ENCODE data around the gene OIP5. TPM values are rescaled to one million over a fixed set of nuclear protein-coding genes. Genes with fewer than 3 reads are reported as not detected.
"Not testable (repeated sequence)": the region's sequence is repeated elsewhere in the genome, so short reads cannot be mapped to it uniquely, and the experiment has no call there.

The OIP5 gene
- total RNA-seq, 4 donors from 2014 or later, result 1.4 to 5.5 (median 2.2) TPM; not detected in 1

DNA sequence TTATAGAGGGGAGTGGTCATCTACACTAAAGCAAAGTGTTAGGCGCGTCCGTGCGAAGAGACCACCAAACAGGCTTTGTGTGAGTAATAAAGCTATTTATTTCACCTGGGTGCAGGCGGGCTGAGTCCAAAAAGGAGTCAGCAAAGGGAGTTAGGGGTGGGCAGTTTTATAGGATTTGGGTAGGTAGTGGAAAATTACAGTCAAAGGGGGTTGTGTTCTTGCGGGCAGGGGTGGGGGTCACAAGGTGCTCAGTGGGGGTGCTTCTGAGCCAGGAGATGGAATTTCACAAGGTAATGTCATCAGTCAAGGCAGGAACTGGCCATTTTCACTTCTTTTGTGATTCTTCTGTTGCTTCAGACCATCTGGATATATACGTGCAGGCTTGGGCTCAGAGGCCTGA, 47.1 kb downstream of the OIP5 start:
- TF ChIP-seq POLR2A (IDR thresholded peaks at IDR 0.05) (no peak), POLR2AphosphoS5 (IDR thresholded peaks at IDR 0.05) (no peak), EP300 (IDR thresholded peaks at IDR 0.05) (no peak), CTCF (IDR thresholded peaks at IDR 0.05) (no peak)
- Histone ChIP-seq H3K36me3 (peaks cover 34% of the 10 kb centered on the region), H3K4me3 (peak overlapping the region; percentile 86), H3K9me3 (no peaks in the 10 kb centered on the region), H3K27me3 (no peaks in the 10 kb centered on the region), H3K4me1 (peaks cover 35% of the 10 kb centered on the region), H3K27ac (no peak overlapping the region)
- WGBS, result 48% methylated on average over 7 of the region's 7 CpGs
- DNase-seq (ENCODE audit: low spot score in 2 of 2), result no peak

DNA sequence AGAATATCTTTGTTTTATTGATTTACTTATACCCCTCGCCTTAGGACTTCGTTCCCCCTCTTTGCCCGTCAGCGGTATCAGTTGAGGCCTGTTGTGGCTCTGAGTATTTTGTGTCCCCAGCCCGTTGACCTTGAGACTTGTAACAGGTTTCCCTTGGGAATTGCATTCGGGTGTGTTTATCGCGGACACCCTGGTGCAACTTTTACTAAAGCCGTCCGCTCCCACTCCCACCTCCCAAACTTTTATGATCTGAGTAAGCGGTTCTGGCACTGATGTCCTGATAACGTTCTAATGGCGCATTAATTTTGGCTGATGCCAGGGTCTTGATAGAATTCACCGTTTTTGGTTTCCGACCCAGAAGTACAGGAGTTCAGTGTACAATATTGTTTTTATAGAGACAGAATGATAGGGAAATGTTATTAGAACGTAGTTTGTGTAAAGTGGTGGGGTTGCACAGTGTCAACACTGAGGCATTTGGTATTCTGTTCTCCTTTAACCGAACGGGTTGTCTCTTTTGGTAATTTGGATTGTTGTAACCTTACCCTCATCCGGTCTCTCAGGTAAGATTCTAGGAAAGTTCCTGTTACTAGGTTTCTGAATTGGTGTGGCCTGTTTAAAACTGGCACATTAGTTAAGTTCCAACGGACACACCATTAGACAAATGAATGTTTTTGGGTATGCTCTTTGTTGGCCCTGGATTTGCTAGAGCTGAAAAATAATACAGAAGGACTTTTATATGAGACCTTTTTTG, 47.8 kb downstream of the OIP5 start:
- Histone ChIP-seq H3K9me3 (no peaks in the 10 kb centered on the region), H3K4me3 (peak overlapping the region; percentile 86), H3K36me3 (peaks cover 37% of the 10 kb centered on the region), H3K4me1 (peaks cover 35% of the 10 kb centered on the region), H3K27me3 (no peaks in the 10 kb centered on the region), H3K27ac (peak overlapping the region; percentile 89)
- DNase-seq (ENCODE audit: low spot score in 2 of 2), result peak in 1 of 2 donors; percentile 62
- 1% methylated on average over 20 of the region's 20 CpGs for WGBS
- TF ChIP-seq EP300 (IDR thresholded peaks at IDR 0.05), result no peak
- TF ChIP-seq POLR2AphosphoS5 (IDR thresholded peaks at IDR 0.05), result no peak
- no peak for TF ChIP-seq CTCF (IDR thresholded peaks at IDR 0.05)
- TF ChIP-seq POLR2A (IDR thresholded peaks at IDR 0.05), result no peak

DNA sequence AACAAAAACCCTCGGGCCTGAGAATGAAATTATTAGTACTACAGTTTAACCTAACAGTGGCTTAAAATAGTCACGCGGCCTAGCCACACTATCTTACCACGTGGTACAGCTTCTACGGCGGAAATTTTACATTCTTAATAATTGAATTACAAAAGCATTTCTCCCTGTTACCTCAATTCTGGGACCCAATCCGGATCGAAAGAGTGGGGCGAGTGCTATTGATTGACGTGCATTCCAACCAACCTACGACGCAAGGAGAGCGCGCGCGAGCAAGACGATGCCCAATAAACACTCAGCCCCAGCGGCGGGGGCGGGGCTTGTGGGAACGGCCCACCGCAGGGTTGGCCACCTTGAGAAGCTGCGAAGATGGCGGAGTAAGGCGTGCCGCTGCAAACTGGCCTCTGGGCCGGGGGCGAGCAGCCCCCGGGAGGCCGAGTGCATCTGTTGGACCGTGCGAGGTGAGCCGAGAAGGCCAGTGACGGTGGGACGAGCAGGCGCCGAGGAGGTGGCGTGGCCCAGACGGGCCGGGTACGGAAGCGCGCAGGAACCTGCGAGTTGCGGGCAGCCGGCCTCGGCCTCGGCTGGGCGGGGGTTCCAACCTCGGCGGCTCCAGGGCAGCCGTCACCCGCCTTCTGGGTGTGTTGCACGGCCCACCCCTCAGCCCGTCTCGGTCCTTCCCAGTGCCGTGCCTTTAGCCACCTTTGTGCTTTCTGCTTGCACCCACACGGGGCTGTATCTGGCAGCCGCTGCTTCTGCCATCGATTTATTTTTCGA, 48.6 kb downstream of the OIP5 start:
- DNase-seq (ENCODE audit: low spot score in 2 of 2), result peak; percentile 99
- Histone ChIP-seq H3K4me1 (peaks cover 35% of the 10 kb centered on the region), H3K27me3 (no peaks in the 10 kb centered on the region), H3K9me3 (no peaks in the 10 kb centered on the region), H3K27ac (peak overlapping the region; percentile 89), H3K4me3 (peak overlapping the region; percentile 86), H3K36me3 (peaks cover 43% of the 10 kb centered on the region)
- TF ChIP-seq CTCF (IDR thresholded peaks at IDR 0.05), result no peak
- TF ChIP-seq POLR2AphosphoS5 (IDR thresholded peaks at IDR 0.05), result peak; percentile 74 to 82 (median 82)
- no peak for TF ChIP-seq EP300 (IDR thresholded peaks at IDR 0.05)
- peak; percentile 17 to 68 for TF ChIP-seq POLR2A (IDR thresholded peaks at IDR 0.05)
- 0% methylated on average over 43 of the region's 61 CpGs for WGBS

GRCh38 chr15:41282980-41283652, 49.3 kb downstream of the OIP5 start:
- 28% methylated on average over 19 of the region's 19 CpGs for WGBS
- peaks cover 29% of the 10 kb centered on the region for H3K4me1 ChIP-seq
- H3K36me3 ChIP-seq, result peaks cover 42% of the 10 kb centered on the region
- H3K27ac ChIP-seq, result peak overlapping the region; percentile 89
- not testable (repeated sequence) for H3K27me3 ChIP-seq; H3K9me3 ChIP-seq; DNase-seq (ENCODE audit: low spot score in 2 of 2)
- H3K4me3 ChIP-seq, result peak overlapping the region; percentile 86

DNA sequence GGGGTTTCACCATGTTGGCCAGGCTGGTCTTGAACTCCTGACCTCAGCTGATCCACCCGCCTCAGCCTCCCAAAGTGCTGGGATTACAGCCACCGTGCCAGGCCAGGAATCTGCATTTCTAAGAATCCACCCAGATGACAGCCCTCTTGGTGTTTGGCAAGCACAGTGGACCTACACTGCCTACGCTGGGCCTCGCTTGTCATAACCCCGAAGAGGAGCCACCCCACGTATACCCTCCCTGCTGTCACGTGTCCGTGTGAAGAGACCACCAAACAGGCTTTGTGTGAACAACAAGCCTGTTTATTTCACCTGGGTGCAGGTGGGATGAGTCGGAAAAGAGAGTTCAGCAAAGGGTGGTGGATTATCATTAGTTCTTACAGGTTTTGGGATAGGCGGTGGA, 50.0 kb downstream of the OIP5 start:
- not testable (repeated sequence) for H3K4me3 ChIP-seq, H3K27ac ChIP-seq
- peaks cover 39% of the 10 kb centered on the region for H3K36me3 ChIP-seq

DNA sequence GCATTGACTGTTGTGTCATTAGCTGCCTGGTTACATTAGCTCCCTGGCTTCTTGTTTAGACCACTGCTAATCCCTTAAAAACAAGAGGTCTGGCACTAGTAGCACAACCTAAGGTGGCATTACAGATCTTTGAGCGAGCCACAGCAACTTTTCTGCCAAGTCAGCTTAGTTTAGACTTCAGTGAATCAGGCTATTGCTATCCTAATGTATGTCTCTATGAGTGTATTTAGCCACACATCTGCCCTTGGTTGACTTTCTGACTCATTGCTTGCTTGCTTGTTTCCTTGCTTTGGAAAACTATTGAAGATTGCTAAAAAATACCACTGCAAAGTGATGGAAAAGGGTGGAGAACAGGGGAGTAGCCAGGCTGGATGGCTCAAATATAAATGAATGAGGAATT, 51.2 kb downstream of the OIP5 start:
- Histone ChIP-seq H3K9me3 (no peaks in the 10 kb centered on the region), H3K4me1 (peaks cover 20% of the 10 kb centered on the region), H3K27me3 (no peaks in the 10 kb centered on the region), H3K36me3 (peaks cover 32% of the 10 kb centered on the region), H3K4me3 (no peak overlapping the region), H3K27ac (no peak overlapping the region)
- TF ChIP-seq EP300 (IDR thresholded peaks at IDR 0.05), result no peak
- TF ChIP-seq POLR2AphosphoS5 (IDR thresholded peaks at IDR 0.05), result no peak
- no peak for TF ChIP-seq CTCF (IDR thresholded peaks at IDR 0.05)
- no peak for TF ChIP-seq POLR2A (IDR thresholded peaks at IDR 0.05)
- WGBS, result 93% methylated on average over 1 of the region's 1 CpG
- DNase-seq (ENCODE audit: low spot score in 2 of 2), result no peak

More for the DNA sequence above, 50.0 kb downstream of the OIP5 start:
- peaks cover 29% of the 10 kb centered on the region for H3K4me1 ChIP-seq
- not testable (repeated sequence) for H3K9me3 ChIP-seq; H3K27me3 ChIP-seq; DNase-seq (ENCODE audit: low spot score in 2 of 2)
- 92% methylated on average over 10 of the region's 10 CpGs for WGBS

Data from suprapubic skin (tissue), 4 donors.